NCI-H1436 (cell line): ENCODE data around the gene CLIC5.

Experiments
- DNase-seq: peaks from one replicate; lab custom pipeline; 2025; lab: John Stamatoyannopoulos, UW

Gene CLIC5

GRCh38 chr6:46015119-46015968 lies at the start of gene CLIC5:
Gene CLIC5, minus strand, starts transcription at chr6:46015860. Its CDS starts 318 bp downstream, at chr6:46015542.
- no peak for DNase-seq

GRCh38 chr6:46062991-46063390 lies 47.3 kb upstream of the CLIC5 start:
- no peak for DNase-seq

DNA sequence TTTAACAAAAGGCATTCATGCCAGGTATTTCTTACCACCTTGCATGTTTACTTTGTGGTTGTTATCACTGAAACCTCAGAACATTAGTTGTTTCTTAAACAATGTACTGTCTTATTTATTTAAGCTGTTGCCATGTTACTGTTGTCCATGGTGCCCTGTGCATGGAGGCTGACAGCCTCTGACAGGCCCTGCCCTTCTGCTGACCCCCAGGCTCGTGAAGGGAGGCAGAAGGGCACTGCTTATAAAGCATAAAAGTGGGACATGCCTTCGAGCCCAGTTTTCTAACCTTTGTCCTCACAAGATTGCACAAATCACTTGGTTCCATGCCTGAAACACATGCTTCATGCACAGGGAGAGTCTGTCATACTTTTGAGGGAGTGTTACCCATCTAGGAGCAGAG lies 46.7 kb upstream of the CLIC5 start:
- DNase-seq: no peak

GRCh38 chr6:46061497-46061896 lies 45.8 kb upstream of the CLIC5 start:
- no peak for DNase-seq

GRCh38 chr6:46059608-46060007 lies 43.9 kb upstream of the CLIC5 start:
- DNase-seq: no peak

DNA sequence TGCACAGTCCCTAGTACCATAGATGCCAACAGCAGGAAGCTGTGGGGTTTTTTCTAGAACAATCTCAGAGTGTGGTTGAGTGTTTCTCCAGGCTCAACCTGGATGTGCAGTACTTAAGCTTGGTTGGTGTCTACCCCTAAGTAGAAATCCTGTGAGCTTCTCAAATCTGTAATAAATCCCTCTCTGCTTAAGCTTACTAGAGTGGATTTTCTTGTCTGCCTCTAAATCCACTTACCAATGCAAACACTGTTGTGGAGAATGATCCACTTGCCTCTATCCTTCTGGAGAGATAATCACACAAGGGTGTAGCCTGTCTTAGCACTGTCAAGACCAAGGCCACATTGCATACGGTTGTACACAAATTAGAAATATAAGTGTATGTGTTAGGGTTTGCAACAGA lies 43.3 kb upstream of the CLIC5 start:
- no peak for DNase-seq

GRCh38 chr6:46057792-46058191 lies 42.1 kb upstream of the CLIC5 start:
- DNase-seq: no peak

GRCh38 chr6:46056906-46057529 lies 41.4 kb upstream of the CLIC5 start:
- DNase-seq: no peak

DNA sequence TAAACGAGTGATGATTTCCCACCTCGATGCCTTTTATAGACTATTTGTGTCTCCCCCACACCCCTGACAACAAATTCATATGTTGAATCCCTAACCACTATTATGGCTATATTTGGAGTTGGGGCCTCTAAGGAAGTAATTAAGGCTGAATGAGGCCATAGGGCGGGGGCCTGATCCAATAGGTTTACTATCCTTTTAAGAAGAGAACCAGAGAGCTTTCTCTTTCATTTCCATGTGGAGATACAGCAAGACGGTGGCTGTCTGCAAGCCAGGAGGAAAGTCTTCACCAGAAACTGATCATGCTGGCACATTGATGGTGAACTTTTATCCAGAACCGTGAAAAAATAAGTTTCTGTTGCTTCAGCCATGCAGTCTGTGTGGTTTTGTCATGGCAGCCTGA lies 38.9 kb upstream of the CLIC5 start:
- no peak for DNase-seq

DNA sequence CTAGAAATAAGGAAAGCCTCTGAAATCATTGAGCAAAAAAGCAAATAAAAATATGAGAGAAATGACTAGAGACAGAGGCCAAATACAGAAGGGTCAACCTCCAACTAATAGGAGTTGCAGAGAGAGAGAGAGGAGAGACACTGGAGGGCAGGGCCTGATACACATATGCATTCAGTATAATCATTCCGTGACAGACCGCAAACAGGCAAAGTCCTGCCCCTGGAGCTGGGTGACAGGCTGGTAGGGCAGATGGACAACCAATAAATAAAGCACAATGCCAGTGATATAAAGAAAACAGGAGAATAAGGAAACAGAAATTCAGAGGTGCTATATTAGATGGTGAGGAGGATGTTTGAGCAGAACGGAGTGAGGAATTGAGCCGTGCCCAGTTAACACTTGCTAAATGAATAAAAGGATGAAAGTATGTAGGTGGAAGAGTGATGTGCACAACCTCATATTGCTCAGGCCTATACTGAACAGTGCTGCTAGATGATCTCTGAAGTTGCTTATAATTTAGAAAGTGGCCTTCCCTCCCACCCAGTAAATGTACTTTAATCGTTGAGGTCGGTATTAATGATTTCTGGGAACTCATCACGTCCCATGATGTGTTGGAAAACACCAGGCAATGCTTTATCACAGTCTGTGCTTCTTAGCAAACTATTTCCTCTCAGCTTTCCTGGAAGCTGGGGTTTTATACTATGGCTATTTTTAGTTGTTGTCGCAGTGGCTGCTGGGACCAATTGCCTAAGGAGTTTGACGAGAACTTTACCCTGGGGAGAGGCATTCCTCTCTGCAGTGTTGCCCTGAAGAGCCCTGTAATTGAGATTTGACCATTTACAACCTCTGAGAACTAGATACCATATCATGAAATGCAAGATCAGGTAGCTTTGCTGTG lies 37.6 kb upstream of the CLIC5 start:
- no peak for DNase-seq

- no peak for DNase-seq
These were observed 36.8 kb upstream of the CLIC5 start for GRCh38 chr6:46052479-46052878.

GRCh38 chr6:46051962-46052361 lies 36.3 kb upstream of the CLIC5 start:
- no peak for DNase-seq

DNA sequence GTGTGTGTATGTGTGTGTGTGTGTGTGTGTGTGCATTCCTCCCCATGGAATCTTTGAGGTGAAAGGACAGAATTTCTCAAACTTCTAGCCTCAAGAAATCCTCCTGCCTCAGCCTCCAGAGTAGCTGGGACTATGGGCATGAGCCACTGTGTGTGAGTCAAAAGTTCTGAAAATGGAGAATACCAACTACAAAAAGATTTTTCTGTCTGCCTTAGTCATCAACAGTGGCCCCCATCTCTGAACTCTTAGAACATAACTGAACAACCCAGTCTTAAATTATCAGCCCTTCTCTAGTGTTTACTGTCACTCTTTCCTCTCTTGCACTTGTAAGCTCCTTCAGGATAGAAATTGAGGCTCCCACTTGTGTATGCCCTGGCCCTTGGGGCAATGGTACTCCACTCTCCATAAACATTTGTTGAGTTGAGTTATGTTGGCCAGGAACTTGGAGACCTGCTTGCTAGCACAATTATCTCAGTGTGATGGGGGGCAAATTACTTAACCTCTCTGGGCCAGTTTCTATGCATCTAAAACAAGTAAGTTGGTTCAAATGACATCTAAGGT lies 35.3 kb upstream of the CLIC5 start:
- DNase-seq: no peak

DNA sequence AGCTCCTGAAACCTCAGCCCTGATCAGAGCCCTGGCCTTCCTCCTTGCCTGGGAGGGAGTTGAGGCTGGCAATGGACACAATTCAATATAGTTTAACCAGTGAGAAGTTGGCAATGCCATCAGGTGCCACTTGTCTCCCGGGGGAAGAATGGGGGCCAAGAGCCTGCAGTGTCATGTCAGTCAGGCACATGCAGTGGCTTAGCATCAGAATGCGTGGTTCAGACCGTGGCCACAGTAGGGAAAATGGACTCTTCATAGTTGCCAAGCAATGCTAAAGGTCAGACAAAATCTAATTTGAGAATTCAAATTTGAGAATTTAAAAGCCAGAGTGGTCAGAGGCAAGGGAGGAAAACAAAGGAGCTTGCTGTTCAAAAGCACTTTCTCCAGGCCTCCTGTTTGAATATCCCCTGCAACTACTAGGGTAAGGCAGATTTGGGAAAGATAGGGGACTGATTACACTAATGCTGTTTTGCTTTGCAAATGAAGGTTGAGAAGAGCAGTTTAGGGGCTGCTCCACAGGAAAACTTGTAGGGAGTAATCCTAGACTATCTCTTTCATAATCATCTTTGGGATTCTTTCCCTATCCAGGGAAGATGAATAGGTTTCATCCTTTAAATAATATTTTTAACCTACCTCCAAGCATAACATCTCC lies 33.1 kb upstream of the CLIC5 start:
- no peak for DNase-seq

- no peak for DNase-seq
These were observed 31.0 kb upstream of the CLIC5 start for GRCh38 chr6:46046558-46047174.

GRCh38 chr6:46044881-46045617 lies 29.4 kb upstream of the CLIC5 start:
- no peak for DNase-seq

DNA sequence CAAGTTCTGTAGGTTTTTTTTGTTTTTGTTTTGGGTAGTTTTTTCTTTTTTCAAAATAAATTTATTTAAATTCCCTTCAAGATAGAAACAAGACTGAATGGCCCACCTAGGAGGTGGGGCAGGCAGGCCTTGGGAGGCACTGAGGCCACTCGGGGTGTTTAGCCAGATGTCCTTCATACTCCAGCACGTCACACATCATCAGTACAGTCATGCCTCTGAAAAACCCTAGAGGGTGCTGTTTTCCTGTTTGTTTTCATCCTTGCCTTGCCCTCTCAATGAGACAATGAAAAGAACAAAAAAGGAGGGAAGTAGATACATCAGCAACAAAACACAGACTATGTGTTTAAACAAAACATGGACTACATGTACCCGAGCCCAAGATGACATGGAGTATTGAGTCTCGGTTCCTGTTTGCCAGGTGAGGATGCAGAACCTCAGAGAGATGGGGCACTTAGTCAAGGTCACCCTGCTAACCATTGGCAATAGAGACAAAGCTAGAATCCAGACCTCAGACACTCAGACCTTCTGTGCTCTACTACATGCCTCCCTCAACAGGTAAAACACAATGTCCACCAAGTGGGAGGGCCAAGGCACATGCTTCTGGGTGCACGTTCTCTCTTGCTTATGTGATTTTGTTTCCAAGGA lies 26.8 kb upstream of the CLIC5 start:
- DNase-seq: peak; percentile 55

DNA sequence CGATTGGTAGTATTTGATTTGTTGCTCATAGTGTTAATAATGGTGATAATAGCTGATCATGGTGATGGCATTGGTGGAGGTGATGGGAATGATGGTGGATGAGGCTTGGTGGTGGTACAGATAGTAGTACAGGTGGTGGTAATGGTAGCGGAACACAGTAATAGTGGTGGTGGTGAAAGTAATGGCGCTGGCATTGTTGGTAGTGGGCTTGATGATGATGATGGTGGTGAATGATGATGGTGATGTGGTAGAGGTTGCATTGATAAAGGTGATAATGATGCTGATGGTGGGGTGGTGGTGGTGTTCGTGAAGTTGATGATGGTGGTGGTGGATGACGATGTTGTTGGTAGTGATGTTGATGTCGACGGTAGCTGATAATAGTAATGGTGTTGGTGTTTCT lies 24.6 kb upstream of the CLIC5 start:
- no peak for DNase-seq

GRCh38 chr6:46039646-46040045 lies 24.0 kb upstream of the CLIC5 start:
- no peak for DNase-seq

- no peak for DNase-seq
These were observed 21.3 kb upstream of the CLIC5 start for GRCh38 chr6:46036911-46037310.
